H1 (cell line): Measurements from ENCODE around the gene PCGF3. TPM values are rescaled to one million over a fixed set of nuclear protein-coding genes. Genes with fewer than 3 reads are reported as not detected.

ENCODE experiments used
- CTCF ChIA-PET: fragments of 300-600 bp; sonication (Branson Sonifier 250); formaldehyde crosslinking; loops from one replicate; lab custom pipeline; 2021; ENCODE audit not compliant: partially characterized antibody; lab: Charles Lee
- POLR2A ChIA-PET: fragments of 300-600 bp; sonication (Branson Sonifier 250); formaldehyde crosslinking; loops from one replicate; lab custom pipeline; 2021; ENCODE audit warnings: inconsistent platforms; ENCODE audit not compliant: partially characterized antibody; lab: Charles Lee
- DNase-seq, 2 experiments: peaks; one replicate each; pipeline versions ENCODE4 v3.0.0 to v3.0.0-alpha.2; 2010 to 2022; ENCODE audit warnings: low spot score in 2 of 2, low read depth in 1 of 2, mixed read lengths in 1 of 2
- FAIRE-seq: peaks from 2 replicates; lab custom pipeline; 2011; peaks lifted over from hg19 to GRCh38; lab: Jason Lieb, UNC
- H2AFZ ChIP-seq: 2 replicates; pipeline ENCODE4 v1.8.1; 2012; ENCODE audit warnings: low read length, inconsistent platforms
- H2AK5ac ChIP-seq: 2 replicates; pipeline ENCODE4 v1.6.1; 2013; ENCODE audit warnings: low read depth, low read length
- H2BK120ac ChIP-seq: replicated peaks from 2 replicates; pipeline ENCODE3; 2013; ENCODE audit warnings: low read depth, low read length, inconsistent platforms
- H2BK12ac ChIP-seq: 2 replicates; pipeline ENCODE4 v1.6.1; 2013; ENCODE audit warnings: low read depth, low read length
- H2BK15ac ChIP-seq: 2 replicates; pipeline ENCODE4 v1.6.1; 2013; ENCODE audit warnings: low read length
- H2BK20ac ChIP-seq: 2 replicates; pipeline ENCODE4 v1.6.1; 2013; ENCODE audit warnings: low read length
- H2BK5ac ChIP-seq: 2 replicates; pipeline ENCODE4 v1.6.1; 2013; ENCODE audit warnings: low read depth, low read length
- H3K14ac ChIP-seq: 2 replicates; pipeline ENCODE4 v1.6.1; 2013; ENCODE audit warnings: inconsistent platforms; ENCODE audit not compliant: insufficient read length
- H3K18ac ChIP-seq: 2 replicates; pipeline ENCODE4 v1.6.1; 2013; ENCODE audit warnings: low read length; ENCODE audit errors: extremely low read depth
- H3K23ac ChIP-seq: 2 replicates; pipeline ENCODE4 v1.6.1; 2013; ENCODE audit warnings: inconsistent platforms; ENCODE audit not compliant: insufficient read length
- H3K23me2 ChIP-seq: 2 replicates; pipeline ENCODE4 v1.6.1; 2013; ENCODE audit warnings: low read depth, low read length
- H3K27ac ChIP-seq: 2 replicates; pipeline ENCODE4 v1.6.1; 2011; ENCODE audit warnings: low read depth, low read length, inconsistent platforms
- H3K27me3 ChIP-seq, 4 experiments: replicated peaks in 1 of 4; 1 replicate in 1 of 4; 2 replicates in 3 of 4; pipeline versions ENCODE4 v1.6.1 to v1.8.1; 2011 to 2013; ENCODE audit warnings: low read length in 3 of 4, mild to moderate bottlenecking in 3 of 4, inconsistent platforms in 2 of 4, mixed read lengths in 2 of 4, moderate library complexity in 1 of 4; ENCODE audit not compliant: control insufficient read depth in 3 of 4, insufficient read depth in 3 of 4; ENCODE audit errors: extremely low read depth in 1 of 4
- H3K36me3 ChIP-seq, 4 experiments: 2 replicates each; pipeline versions ENCODE4 v1.6.1 to v1.8.1; 2011 to 2013; ENCODE audit warnings: mild to moderate bottlenecking in 4 of 4, low read length in 3 of 4, moderate library complexity in 2 of 4, control low read depth in 1 of 4, inconsistent platforms in 1 of 4; ENCODE audit not compliant: insufficient read depth in 4 of 4, control insufficient read depth in 2 of 4
- H3K4ac ChIP-seq: replicated peaks from 2 replicates; pipeline ENCODE3; 2013; ENCODE audit warnings: low read length, low read depth, mixed read lengths, inconsistent platforms; ENCODE audit not compliant: insufficient read length
- H3K4me1 ChIP-seq, 4 experiments: replicated peaks in 1 of 4; 1 replicate in 1 of 4; 2 replicates in 3 of 4; pipeline versions ENCODE4 v1.6.1 to v1.8.1; 2011 to 2013; ENCODE audit warnings: low read length in 3 of 4, inconsistent platforms in 2 of 4, mixed read lengths in 1 of 4; ENCODE audit not compliant: insufficient read depth in 4 of 4, control insufficient read depth in 3 of 4
- H3K4me2 ChIP-seq, 2 experiments: 2 replicates each; pipeline versions ENCODE4 v1.6.1 to v1.8.1; 2011 to 2013; ENCODE audit warnings: low read depth in 2 of 2, low read length in 2 of 2, control low read depth in 1 of 2, inconsistent platforms in 1 of 2, mild to moderate bottlenecking in 1 of 2; ENCODE audit not compliant: insufficient read depth in 1 of 2
- H3K4me3 ChIP-seq, 4 experiments: fragments of 200-600, 300-600 bp in 1 of 4; sonication (generic), shearing (Covaris generic), sonication (Bioruptor Twin) in 1 of 4; 2 replicates each; pipeline versions ENCODE4 v1.5.1 to v1.8.1; 2011 to 2016; ENCODE audit warnings: low read length in 4 of 4, low read depth in 3 of 4, control low read depth in 2 of 4, inconsistent platforms in 2 of 4, mild to moderate bottlenecking in 2 of 4, mixed read lengths in 1 of 4, moderate library complexity in 1 of 4; ENCODE audit not compliant: insufficient read depth in 2 of 4; ENCODE audit errors: extremely low read depth in 1 of 4
- H3K56ac ChIP-seq: replicated peaks from 2 replicates; pipeline ENCODE3; 2013; ENCODE audit warnings: low read depth, mild to moderate bottlenecking, mixed read lengths, low read length, inconsistent platforms; ENCODE audit not compliant: insufficient read length
- H3K79me1 ChIP-seq: 2 replicates; pipeline ENCODE4 v1.6.1; 2013; ENCODE audit warnings: low read depth, low read length, control low read depth
- H3K79me2 ChIP-seq, 2 experiments: 2 replicates each; pipeline versions ENCODE4 v1.6.1 to v1.8.1; 2012 to 2013; ENCODE audit warnings: low read length in 2 of 2, mild to moderate bottlenecking in 2 of 2, inconsistent platforms in 1 of 2; ENCODE audit not compliant: insufficient read depth in 2 of 2, control insufficient read depth in 1 of 2
- H3K9ac ChIP-seq, 4 experiments: replicated peaks in 1 of 4; 1 replicate in 1 of 4; 2 replicates in 3 of 4; pipeline versions ENCODE4 v1.6.1 to v1.8.1; 2011 to 2013; ENCODE audit warnings: low read depth in 3 of 4, low read length in 3 of 4, control low read depth in 2 of 4, mild to moderate bottlenecking in 2 of 4, moderate library complexity in 2 of 4, inconsistent platforms in 1 of 4; ENCODE audit errors: extremely low read depth in 1 of 4
- H3K9me3 ChIP-seq, 2 experiments: 2 replicates each; pipeline versions ENCODE4 v1.6.1 to v1.8.1; 2012 to 2013; ENCODE audit warnings: mild to moderate bottlenecking in 2 of 2, moderate library complexity in 2 of 2, control low read depth in 1 of 2, inconsistent platforms in 1 of 2, low read depth in 1 of 2, low read length in 1 of 2, mixed read lengths in 1 of 2; ENCODE audit not compliant: insufficient read depth in 2 of 2
- H4K20me1 ChIP-seq, 2 experiments: replicated peaks in 1 of 2; 2 replicates each; pipeline versions ENCODE3 to v1.8.1; 2011 to 2013; ENCODE audit warnings: inconsistent platforms in 2 of 2, low read length in 2 of 2, mild to moderate bottlenecking in 1 of 2; ENCODE audit not compliant: insufficient read depth in 2 of 2, control insufficient read depth in 1 of 2
- H4K5ac ChIP-seq: 2 replicates; pipeline ENCODE4 v1.6.1; 2013; ENCODE audit warnings: low read length, low read depth, mixed read lengths, inconsistent platforms; ENCODE audit not compliant: insufficient read length
- H4K8ac ChIP-seq: 2 replicates; pipeline ENCODE4 v1.8.0; 2013; ENCODE audit warnings: mild to moderate bottlenecking, moderate library complexity, low read length, inconsistent platforms; ENCODE audit not compliant: insufficient read depth; ENCODE audit errors: extremely low read depth
- H4K91ac ChIP-seq: replicated peaks from 2 replicates; pipeline ENCODE3; 2013; ENCODE audit warnings: low read length, mixed read lengths, inconsistent platforms; ENCODE audit not compliant: insufficient read length
- ATF2 ChIP-seq: IDR thresholded peaks from 2 replicates; pipeline ENCODE4 v1.6.1; 2012; ENCODE audit warnings: low read length, inconsistent platforms
- CHD1 ChIP-seq: IDR thresholded peaks from 2 replicates; pipeline ENCODE4 v1.6.1; 2012; ENCODE audit warnings: low read depth, low read length, improper control_type of control experiment
- EZH2 ChIP-seq: fragments of 200-600 bp; sonication (generic); IDR thresholded peaks from 2 replicates; pipeline ENCODE4 v1.7.1; 2012; ENCODE audit warnings: low read depth, mild to moderate bottlenecking, moderate library complexity, low read length, inconsistent platforms; ENCODE audit not compliant: severe bottlenecking
- GABPA ChIP-seq: IDR thresholded peaks from 2 replicates; pipeline ENCODE4 v1.6.1; 2011; ENCODE audit warnings: mild to moderate bottlenecking, low read length, moderate library complexity, borderline replicate concordance; ENCODE audit not compliant: insufficient read depth
- HDAC2 ChIP-seq, 2 experiments: fragments of 300-600 bp in 1 of 2; sonication (generic) in 1 of 2; IDR thresholded peaks; 2 replicates each; pipeline ENCODE4 v1.6.1; 2011 to 2012; ENCODE audit warnings: low read depth in 2 of 2, low read length in 2 of 2, mild to moderate bottlenecking in 2 of 2, moderate library complexity in 2 of 2, borderline replicate concordance in 1 of 2, inconsistent platforms in 1 of 2
- POLR2AphosphoS5 ChIP-seq: IDR thresholded peaks from 2 replicates; pipeline ENCODE4 v1.6.1; 2011; ENCODE audit warnings: low read depth, low read length
- RFX5 ChIP-seq: IDR thresholded peaks from 2 replicates; pipeline ENCODE4 v1.6.1; 2011; ENCODE audit warnings: low read depth, low read length, improper control_type of control experiment, borderline replicate concordance
- SAP30 ChIP-seq: fragments of 300-600 bp; sonication (generic); IDR thresholded peaks from 2 replicates; pipeline ENCODE4 v1.7.1; 2012; ENCODE audit warnings: low read length, moderate library complexity, mild to moderate bottlenecking, inconsistent platforms; ENCODE audit not compliant: insufficient read depth, insufficient replicate concordance
- SP4 ChIP-seq: IDR thresholded peaks from 2 replicates; pipeline ENCODE4 v1.6.1; 2012; ENCODE audit warnings: low read length, inconsistent platforms
- SRF ChIP-seq: IDR thresholded peaks from 2 replicates; pipeline ENCODE4 v1.6.1; 2011; ENCODE audit warnings: mild to moderate bottlenecking, low read depth, low read length, moderate library complexity
- SUZ12 ChIP-seq: fragments of 200-600 bp; sonication (generic); IDR thresholded peaks from 2 replicates; pipeline ENCODE4 v1.6.1; 2012; ENCODE audit warnings: mild to moderate bottlenecking, inconsistent platforms, low read length, moderate library complexity, mixed read lengths
- YY1 ChIP-seq: IDR thresholded peaks from 2 replicates; pipeline ENCODE4 v1.6.1; 2011; ENCODE audit warnings: low read depth, mild to moderate bottlenecking, low read length
- WGBS, 2 experiments: shearing (Covaris generic) in 1 of 2; methylation state at CpG; one replicate each; pipeline versions ENCODE4 v1.1.6 to v1.1.7; 2013 to 2015; ENCODE audit warnings: low lambda C conversion rate in 2 of 2, mixed read lengths in 2 of 2, inconsistent platforms in 1 of 2, low coverage in 1 of 2, missing lambda C conversion rate in 1 of 2; ENCODE audit not compliant: insufficient replicate concordance in 2 of 2, insufficient coverage in 1 of 2, insufficient read length in 1 of 2; ENCODE audit errors: extremely low coverage in 1 of 2, missing lambda C conversion rate in 1 of 2; 5-methylcytosine and 5-hydroxymethylcytosine counted together
- polyA plus RNA-seq, 7 experiments: library from polyadenylated mRNA; depleted of rRNA in 3 of 7; stranded (reverse) in 5 of 7; unstranded in 2 of 7; fragments of >200 nt in 5 of 7; fragments of 200-250 nt in 2 of 7; gene quantifications; 1 replicate in 5 of 7; 2 replicates in 1 of 7; 4 replicates in 1 of 7; pipeline versions ENCODE4 v1.2.1 to v1.2.3, GENCODE V29; 2011 to 2013; ENCODE audit warnings: missing spikeins in 2 of 7, mixed read lengths in 2 of 7
- total RNA-seq: library from RNA; stranded (reverse); fragmentation: NEBNext Ultra II Directional; extraction: Animal tissue kit (Norgen Biotek cat#: 25700); gene quantifications from 2 replicates; pipeline ENCODE4 v1.2.1, GENCODE V29; 2021

The PCGF3 gene
- total and polyA plus RNA-seq, 2 of the 8 experiments (the other 6 are each of a cell fraction or from before 2014, with no cell fraction given), result 52.7 to 52.9 TPM

GRCh38 chr4:757111-757510, 51.5 kb downstream of the PCGF3 start:
- Histone ChIP-seq H2AK5ac (no peak overlapping the region), H4K5ac (no peak overlapping the region), H2BK15ac (no peak overlapping the region), H2BK120ac (no peak overlapping the region), H3K9me3 (peaks cover 0 to 10% of the 10 kb centered on the region in 2 experiments; a peak in 1 of 4 replicates), H3K14ac (no peak overlapping the region), H3K4me3 (no peak overlapping the region), H3K79me2 (no peaks in the 10 kb centered on the region), H3K23ac (no peak overlapping the region), H3K9ac (no peak overlapping the region), H3K23me2 (no peaks in the 10 kb centered on the region), H3K18ac (no peak overlapping the region), H3K79me1 (no peaks in the 10 kb centered on the region), H3K36me3 (peaks cover 3 to 23% (median 13%) of the 10 kb centered on the region in 4 experiments; a peak in 6 of 8 replicates), H2BK12ac (no peak overlapping the region), H3K27me3 (no peaks in the 10 kb centered on the region), H3K27ac (no peak overlapping the region), H4K8ac (no peak overlapping the region), H4K91ac (no peak overlapping the region), H3K4me2 (no peak overlapping the region), H3K56ac (no peak overlapping the region), H2AFZ (no peak overlapping the region), H3K4ac (no peak overlapping the region), H3K4me1 (no peaks in the 10 kb centered on the region), H4K20me1 (peaks cover 4% of the 10 kb centered on the region in 2 experiments), H2BK5ac (no peak overlapping the region), H2BK20ac (no peak overlapping the region)
- FAIRE-seq (no peak), DNase-seq (no peak)
- CTCF ChIA-PET, result interaction anchor here (0.7 to 1.1 kb wide), 3 partner anchors 15 to 17 kb away, joined by 4 to 5 read pairs (median 4); no protein-coding TSS in a partner anchor
- POLR2A ChIA-PET, result no interaction called here
- WGBS, 2 experiments, result 93% methylated on average over 20 of the region's 20 CpGs; no CpG with 5 or more reads in 1 of the 2 experiments
- TF ChIP-seq HDAC2 (IDR thresholded peaks at IDR 0.05; ENCODE audit: borderline replicate concordance in 1 of 2, low read depth in 2 of 2, low read length in 2 of 2) (no peak), POLR2AphosphoS5 (no peak), GABPA (no peak), EZH2 (no peak), SUZ12 (no peak), SRF (no peak), RFX5 (no peak), YY1 (no peak), ATF2 (no peak), SP4 (no peak), CHD1 (no peak), SAP30 (no peak)
